GM18517 (cell line): ENCODE results near the gene EGFR.
A peak's percentile ranks its signal among the peaks of the same experiment; 100 is the strongest.

Experiments
- ATAC-seq: cut with Tn5 transposase; IDR thresholded peaks from one replicate; pipeline ENCODE4 v1.9.1; 2021; ENCODE audit warnings: mild to moderate bottlenecking, moderate library complexity; ENCODE audit not compliant: unreplicated experiment

The EGFR gene

DNA sequence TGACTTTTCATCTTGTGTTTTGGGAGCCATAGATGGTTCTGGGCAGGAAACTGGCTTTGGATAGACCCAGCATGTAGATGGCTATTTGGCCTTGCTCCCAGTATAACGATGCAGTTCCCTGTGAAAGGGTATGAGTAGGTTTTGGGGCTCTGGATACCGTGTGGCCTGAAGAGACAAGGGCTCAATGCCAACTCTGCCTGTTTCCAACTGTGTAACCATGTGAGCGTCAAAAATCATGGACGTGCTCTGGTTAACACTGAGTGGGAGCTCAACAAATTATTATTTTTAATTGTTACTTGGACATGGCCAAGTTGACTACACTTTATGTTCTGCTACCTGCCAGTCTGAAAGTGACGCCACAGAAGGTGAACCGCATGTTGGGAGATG lies 41.8 kb downstream of the EGFR start:
- ATAC-seq: no peak

DNA sequence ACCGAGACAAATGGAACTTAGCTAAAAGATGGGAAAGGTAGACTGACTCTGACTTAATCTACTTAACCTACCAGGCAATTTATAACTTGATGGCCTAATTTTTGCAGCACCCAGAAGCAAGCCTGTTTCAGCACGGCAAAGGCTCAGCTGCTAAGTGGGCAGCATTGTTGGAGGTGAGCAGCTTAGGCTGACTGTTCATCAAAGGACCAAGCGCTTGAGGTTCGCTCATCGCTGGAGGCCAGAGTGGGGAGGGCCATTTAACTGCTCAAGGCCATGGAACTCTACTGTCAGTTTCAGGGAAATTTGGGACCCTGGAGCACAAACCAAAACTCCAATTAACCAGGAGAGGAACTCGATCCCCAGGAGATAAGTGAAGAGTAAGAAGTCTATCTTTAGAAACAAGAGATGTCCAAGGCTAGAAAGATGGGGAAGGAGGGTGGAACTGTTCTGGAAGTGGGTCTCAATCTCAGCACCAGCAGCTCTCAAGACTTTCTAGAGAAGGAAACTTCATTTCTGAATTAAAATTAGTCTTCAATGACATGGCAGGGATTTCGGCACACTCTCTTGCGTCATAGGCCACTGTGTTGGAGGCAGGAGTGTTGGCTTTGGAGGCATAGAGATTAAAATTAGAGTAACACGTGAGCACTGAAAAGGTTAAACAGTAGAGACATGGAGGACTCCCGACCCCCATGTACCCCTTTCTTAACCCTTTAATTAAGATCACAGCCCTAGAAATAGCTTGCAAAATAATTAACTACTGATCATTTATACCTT lies 43.1 kb downstream of the EGFR start:
- ATAC-seq: no peak

DNA sequence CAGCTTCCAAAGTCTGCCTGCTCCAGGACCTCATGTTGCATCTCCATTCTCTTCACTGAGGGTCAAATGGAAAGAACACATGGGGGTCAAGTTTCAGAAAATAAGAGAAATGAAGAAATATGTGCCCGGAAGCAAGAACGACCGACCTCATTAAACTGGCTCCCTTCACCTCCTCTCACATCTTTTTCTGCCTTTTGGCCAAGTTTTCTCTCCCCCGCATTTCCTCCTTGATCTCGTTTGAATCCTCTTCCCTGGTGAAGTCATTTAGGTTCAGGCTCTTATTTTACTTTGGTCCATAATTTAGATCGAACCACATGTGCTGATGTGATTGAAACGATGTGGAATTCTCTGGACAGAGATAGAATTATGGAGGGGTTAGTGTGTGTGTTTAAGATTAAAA lies 44.2 kb downstream of the EGFR start:
- ATAC-seq: no peak

DNA sequence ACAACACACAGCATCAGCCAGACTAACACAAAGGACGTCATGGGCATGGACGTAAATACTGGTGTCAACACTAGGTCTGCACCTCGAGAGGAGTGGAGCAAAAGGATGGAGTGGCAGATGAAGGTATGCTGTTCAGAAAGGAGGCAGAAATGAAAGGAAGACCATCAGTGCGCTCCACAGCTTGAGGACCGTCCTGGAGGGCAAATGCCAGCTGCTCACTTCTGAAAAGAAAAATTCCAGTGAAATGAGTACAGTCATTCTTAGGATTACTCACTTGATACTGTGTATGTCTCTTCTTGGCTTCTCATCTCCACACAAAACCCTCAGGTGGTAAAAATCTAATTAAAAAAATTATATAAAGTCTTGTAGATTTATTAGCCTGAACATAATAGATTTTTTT lies 44.8 kb downstream of the EGFR start:
- no peak for ATAC-seq

DNA sequence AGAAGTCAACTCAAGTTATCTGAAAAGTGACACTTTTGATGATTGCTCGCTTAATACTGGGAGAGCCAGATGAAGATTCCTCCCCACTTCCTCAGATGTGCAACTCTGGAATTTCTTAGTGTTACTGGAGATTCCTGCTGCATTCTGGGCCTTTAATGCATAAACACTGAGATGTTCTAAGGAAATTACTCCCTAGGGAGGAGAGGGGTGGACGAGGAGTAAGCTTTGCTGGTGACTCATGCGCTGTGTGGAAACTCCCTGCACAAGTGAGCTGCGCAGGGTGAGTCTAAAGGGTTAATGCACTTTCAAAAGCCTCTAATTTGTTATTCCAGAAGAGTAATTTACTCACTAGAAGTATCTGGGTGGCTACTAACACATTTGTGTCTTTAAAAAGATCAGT lies 46.3 kb downstream of the EGFR start:
- peak; percentile 48 for ATAC-seq

DNA sequence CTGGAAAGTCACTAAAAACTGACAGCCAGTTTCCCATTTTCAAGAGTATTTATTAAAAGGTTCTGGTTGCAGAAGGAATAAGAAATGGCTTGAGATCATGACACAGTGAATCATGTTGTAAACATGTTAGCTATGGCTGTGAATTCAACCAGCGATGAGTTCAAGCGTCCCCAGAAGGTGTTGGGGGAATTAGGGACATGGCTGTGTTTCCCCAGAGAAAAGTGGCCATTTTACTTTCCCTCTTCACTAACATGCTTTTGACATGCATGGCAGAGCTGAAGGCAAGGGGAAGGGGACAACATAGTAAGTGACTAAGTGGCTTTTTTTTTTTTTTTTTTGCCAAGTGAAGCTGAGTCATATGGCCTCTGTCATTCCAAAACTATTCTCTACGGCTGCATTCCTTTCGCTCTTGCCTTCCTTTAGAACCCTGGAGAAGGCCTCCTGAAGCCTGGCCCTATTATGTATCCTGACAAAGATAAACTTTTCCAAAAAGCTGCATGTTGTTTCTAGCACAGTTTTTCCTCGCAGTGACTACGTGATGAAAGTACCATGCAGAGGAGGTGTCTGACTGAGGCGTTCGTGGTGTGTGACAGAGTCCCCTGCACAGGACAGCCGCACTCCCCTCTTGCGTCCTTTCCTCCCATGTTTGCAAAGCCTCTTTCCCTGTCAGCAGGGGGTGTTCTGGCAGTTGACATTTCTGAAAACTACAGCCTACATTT lies 46.9 kb downstream of the EGFR start:
- ATAC-seq: no peak

DNA sequence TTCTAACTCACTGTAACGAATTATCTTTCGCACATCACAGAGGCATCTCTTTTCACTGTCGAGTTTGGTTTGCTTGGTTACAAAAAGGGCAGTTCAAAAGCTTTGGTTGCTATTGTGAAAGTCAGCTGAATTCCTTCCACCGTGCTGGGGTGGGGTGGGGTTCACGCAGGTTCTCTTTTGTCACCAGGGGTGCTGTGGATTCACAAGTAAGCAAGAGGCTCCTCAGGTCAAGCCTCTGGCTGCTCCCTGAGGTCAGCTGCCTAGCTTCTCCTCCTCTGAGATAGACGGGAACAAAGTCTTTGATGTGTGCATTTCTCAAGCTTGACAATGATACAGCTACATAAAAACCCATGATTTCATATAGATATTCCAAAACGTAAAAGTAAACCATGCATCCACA lies 47.7 kb downstream of the EGFR start:
- no peak for ATAC-seq

DNA sequence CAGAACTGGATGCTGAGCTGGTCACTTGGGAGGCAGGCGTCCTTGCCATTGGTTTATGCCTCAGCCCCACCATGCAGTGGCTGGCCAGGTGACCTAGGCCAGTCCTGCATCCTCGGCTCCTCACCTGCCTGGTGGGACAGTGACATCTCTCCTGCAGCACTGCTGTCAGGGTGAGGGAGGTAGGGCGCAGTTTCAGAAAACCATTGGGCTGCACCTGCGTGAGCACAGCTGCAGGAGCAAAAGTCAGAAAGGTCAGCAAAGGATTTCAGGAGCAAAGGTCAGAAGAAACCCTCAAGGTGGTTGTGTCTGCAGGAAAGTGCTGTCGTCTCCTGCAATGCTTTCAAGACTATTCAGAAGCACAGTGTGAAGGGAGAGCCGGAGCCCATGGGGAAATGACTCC lies 48.1 kb downstream of the EGFR start:
- ATAC-seq: no peak

DNA sequence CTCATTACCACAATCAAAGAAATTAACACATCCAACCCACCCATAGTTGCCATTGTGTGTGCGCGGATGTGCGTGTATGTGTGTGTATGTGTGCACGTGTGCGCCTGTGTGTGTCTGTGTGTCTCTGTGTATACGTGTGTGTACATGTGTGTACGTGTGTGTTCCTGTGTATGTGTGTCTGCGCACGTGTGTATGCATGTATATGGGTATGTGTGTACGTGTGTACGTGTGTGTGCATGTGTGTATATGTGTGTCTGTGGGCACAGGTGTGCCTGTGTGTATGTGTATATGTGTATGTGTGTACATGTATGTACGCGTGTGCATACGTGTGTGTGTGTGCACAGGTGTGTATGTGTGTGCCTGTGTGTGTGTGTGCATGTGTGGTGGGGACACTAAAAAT lies 48.9 kb downstream of the EGFR start:
- no peak for ATAC-seq

DNA sequence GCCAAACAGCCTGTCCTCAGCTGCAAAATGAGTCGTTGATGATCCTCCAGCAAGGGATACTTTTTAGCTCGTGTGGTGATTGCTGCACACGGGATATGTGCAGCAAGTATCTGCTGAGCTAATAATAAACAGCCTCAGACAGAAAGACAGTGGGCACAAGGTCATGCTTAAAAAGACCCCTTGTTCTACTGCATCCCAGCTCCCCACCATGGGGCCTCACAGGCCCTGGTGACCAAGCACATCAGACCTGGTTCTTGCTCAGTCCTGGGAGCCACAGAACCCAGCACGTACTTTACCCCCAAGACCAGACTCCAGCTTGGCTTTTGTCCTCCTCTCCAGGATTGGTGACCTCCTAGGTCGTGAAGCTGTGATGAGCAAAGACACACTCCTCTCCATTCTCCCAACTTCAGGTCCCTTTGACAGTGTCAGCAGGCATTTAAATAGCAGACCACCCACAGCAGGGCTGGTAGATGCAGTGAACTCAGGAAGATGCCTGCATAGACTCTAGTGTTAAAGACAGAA lies 50.5 kb downstream of the EGFR start:
- no peak for ATAC-seq

DNA sequence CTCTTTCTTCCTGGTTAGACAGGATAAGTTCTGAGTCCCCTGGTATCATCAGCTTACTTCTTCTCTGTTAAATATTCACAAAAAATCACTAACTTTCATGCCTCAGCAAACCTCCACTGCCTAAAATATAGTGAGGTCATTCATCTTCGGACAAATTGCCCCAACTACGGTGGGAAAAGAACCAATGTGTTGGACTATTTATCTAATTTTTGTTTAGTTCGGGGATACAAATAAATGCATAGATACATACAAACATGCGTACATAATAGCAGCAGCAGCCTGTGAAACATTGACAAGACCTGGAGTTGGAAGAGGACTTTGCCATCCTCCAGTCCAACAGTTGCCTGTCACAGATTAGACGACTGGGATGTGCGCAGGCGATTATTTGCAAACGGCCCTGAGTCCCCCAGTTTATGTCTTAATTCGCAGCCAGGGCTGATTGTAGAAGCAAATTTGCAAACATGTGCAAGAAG lies 51.5 kb downstream of the EGFR start:
- no peak for ATAC-seq

DNA sequence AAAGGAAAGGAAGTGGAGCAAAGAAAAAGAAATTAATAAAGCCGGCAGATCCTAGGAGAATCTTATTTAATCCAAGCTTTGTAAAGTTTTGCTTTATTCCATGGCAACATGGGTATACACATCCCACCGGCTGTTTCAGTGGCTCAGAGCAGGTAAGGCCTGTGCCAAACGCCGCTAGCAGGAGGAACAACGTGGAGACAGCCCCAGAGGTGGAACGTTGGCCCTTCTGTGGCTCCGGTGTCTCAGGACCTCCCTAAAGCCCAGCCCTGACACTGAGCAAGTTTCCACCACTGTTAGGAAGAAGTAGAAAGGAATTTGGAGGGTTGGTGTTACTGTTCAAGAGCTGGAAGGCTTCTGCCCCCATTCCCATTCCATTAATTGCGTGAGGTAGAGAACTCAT lies 52.0 kb downstream of the EGFR start:
- no peak for ATAC-seq

DNA sequence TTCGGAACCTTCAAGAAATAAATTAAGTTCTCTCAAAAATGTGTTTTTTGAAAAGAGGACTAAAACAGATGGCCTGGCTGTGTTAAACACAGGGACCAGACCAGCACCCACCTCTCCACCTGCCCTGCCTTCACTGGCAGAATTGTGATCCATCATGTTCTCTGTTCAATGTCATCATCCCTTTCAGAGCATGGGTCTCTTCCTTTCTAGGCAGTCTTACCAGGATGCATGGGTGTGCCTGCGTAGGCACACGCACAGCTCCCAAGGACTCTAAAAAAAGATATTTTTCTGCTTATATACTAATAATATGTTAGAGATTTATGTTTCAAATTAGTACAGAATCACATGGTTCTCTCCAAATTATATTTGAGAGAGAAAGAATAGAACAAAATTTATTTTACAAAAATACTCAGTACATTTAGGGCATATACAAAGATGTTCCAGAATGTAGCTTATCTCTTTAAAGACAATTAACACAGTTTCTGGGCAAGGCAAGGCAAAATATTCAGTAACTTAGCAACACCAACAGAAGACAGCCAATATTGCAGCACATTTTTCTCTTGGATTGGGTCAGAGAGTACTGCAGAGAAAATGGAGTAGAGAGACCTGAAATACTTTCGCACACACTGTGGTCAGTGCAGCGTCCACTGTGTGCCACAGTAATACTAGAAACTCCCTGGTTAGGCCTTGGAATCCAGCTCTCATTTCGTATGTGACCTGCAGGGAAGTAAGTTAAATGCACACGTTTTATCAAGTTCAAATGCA lies 52.8 kb downstream of the EGFR start:
- ATAC-seq: no peak

DNA sequence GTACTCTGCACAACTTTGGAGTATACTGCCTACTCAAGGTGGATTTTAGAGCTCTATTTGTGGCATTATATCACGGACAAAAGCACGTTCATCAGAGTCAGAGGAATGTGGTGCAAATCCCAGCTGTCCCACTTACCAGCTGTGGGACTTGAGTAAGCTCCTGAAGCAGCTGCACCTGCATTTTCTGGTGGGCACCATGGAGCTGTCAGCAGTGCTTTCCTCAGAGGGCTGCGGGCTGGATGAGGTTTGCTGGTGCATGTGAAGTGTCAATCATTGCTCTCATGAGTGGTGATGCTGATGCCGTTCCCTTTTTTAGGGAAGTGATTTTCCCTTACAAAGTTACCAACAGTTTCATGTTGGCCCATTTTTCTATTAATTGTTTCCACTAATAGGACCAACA lies 53.4 kb downstream of the EGFR start:
- ATAC-seq: no peak

DNA sequence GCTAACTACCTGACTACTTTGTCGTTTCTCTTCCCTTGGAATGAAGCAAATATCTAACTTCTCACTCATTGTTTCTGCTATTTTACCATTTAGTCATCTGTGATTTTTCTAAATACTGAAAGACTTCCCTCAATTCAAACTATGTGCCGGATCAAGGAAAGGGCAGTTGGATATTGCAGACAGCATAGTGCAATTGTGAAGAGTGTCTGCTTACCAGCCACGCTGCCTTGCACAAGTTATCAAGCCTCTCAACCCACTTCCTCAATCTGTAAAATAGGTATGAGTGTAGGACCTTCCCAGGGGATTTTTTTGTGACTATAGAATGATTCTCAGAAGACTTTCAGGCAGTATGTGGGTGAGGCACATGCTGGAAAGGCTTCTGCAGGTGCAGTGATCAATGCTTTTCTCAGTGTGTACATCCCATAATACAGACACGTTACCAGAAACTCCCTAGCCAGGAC lies 54.3 kb downstream of the EGFR start:
- ATAC-seq: peak; percentile 65

DNA sequence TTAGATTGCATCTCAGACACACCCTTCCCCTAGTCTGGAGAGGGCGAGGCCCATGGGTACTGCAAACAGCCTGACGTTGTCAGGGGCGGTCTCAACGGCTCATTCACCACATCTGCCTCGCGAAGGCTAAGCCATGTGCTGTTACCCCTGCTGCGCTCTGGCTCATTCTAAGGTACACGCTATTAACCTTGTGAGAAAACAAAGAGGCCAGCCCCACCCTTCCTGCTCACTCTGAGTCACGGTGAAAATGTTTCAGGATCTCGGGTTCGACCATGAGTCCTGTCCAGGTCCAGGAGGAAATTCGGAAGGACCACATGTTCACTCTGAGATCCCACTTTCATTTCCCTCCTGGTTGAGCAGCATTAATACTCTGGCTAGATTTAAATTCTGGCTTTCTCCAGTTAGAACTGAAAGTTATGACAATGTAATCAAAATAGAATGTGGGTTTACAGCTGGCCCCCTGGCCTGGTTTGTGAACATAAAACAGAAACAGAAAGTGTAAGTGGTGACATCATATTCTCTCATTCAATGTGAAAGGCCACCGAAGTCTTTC lies 55.2 kb downstream of the EGFR start:
- peak; percentile 87 for ATAC-seq

DNA sequence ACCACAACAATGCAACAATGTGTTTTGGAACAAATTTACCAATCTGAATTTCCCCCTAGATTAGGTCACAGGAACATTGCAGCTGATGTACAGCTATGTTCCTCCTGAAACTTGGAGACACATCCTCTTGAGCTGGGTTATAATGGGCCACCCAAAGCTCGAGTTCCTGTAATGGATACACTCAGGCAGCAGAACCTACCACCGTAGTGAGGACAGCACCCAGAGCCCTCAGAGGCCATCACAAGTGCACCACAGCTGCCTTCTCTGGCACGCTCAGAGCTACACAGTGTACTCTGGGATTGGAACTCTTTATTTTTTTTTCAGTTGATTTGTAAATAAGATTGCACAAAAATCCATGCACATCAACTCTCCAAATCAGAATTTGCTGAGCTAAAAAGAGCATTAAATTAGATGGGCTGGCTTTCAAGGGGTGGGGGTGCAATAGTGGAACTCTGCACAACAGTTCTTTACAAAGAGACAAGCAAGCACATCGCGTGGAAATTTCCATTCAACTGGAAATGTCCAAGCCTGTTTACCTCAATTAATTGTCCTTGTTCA lies 56.7 kb downstream of the EGFR start:
- ATAC-seq: no peak

DNA sequence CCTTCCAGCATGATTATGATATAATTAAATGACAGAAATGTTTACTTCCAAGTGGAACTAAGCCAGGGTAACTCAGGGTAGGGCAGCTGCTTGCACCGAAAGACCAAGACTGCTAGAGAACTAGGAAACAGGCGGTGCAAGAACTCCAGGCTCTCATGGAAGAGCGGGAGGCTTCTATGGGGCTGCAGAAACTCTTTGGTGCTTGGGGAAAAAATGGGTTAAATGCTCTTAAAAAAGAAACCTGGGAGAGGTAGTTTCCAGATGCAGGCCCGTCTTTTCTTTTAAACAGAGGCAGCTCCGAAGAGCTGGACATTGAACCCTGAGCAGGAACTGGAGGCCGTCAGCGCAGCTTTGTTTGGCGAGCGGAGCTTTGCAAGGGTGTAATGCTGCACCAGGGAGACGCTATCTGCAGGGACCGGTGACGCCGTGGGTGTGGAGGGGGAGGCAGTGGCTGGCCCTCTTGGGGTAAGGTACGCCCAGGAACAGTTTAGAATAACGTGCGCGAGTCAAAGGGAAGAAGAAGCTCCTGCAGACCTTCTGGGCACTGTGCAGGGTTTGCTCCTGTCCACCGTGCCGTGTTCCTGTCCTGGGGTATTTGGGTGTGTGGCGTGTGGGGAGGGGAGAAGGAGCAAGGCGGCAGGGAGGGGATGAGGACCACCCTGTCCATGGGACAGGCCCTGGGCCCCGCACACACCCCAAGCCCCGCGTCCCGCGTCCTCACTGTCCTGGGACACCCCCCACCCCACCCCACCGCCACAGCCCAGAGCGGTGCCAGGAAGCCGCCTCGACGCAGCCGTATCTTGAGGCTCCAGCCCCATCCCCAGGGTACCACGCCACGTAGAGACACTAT lies 59.0 kb downstream of the EGFR start:
- ATAC-seq: no peak

DNA sequence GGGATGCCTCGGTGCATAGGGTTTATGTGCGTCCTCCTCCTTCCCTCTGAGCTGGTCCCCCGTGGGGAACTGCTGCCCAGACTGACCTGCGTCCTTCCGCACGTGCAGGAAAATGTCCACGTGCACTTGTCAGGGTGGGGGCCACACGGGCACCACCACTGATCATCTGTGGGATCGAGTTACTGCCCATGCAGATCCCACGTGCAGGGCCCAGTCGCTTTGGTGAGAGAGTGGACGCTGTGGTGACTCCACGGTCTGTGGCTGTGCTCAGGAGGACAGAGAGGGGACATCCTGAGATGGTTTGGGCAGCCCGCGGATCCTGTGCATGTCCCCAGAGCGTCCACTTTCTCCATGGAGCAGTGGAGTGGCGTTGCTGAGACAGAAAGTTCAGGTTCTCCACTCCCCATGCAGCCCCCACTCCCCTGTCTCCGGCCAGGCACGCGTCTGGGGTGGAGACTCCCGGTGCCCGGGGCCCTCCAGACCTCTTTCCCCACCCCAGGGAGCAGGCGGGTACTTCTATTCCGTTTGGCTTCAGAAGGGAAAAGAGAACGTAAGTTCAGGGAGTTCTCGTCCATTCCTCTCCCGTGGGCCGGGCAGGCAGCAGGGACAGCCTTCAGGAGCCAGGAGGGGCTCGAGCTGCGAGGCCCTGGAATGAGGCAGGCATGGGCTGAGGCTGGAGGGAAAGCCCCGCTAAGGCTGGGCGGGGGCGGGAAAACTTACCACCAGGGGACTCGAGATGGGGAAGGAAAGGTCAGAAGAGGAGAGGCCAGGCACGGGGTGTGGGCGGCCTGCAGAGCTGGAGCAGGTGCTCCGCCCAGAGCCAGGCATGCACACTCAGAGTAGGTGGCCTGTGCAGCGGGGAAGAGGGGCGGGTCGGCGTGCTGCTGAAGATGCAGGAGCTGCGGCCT lies 59.9 kb downstream of the EGFR start:
- ATAC-seq: no peak
